ENCODE measurements around the gene CDH22. TPM values are rescaled to one million over a fixed set of nuclear protein-coding genes. Genes with fewer than 3 reads are reported as not detected.

CDH22 gene
- total and polyA plus RNA-seq, 9 of the 15 experiments (the other 6 are each of a cell fraction or from before 2014, with no cell fraction given): 0.07 to 0.08 TPM; not detected in 7

DNA sequence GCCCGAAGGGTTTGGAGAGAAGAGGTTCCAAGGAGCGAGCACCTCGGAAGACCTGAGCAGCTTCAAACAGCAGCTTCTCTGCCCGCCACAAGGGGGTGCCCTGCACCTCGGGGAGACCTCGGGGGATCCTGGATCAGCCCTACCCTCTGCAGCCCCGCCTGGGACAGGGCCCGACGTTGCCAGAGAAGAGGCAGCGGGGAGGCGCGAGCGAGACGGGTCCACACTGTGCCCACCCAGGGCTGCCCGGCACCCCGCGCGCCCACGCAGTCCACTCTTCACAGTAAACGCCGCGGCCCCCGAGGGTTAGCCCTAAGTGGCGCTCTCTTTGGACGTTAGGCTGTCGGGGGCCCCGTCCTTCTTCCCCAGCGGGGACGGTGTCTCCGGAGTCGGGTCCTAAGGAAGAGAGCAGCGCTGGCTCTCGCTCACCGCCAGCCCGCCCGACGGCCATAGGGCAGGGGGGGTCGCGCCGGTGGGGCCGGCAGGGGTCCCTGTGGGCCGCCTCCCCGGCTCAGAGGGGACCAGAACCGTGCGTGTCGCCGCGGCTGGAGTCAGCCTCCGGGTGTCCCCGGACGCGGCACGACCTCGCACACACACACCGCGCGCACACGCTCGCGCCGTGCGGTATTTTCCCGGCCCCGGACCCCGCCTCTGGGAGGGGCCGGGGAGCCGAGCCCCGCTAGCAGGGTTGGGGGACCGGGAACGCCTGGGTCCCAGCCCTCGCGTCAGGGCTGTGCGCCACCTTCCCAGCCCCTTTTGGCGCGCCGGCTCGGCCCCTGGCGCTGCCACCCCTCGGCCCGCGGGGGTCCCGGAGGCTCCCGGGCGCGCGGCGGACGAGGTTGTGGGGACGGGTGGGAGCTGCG, 929 bp downstream of the CDH22 start:
- no TSS peak for BruUV-seq (replicated peaks)
- H3K27ac ChIP-seq (ENCODE audit: extremely low read depth, low read depth, low read length): no peak overlapping the region
- peak overlapping the region; percentile 31; the same call in 1 of the 2 replicates for H3K4me3 ChIP-seq
- ChIA-PET CTCF (ENCODE audit: low intra/inter-chr PET ratio) (interaction anchor here (0.6 to 2.6 kb wide), 6 partner anchors 14 to 131 kb away, joined by 3 to 12 read pairs (median 5); partner anchors contain the start of gene ELMO2), POLR2A (interaction anchor here (1.7 kb wide), 1 partner anchor 12 kb away, joined by 3 read pairs; no protein-coding TSS in a partner anchor)
- DNase-seq (ENCODE audit: extremely low read depth in 1 of 4, low spot score in 3 of 4): peak; percentile 69 to 91 (median 88)
- H3K9me1 ChIP-seq (ENCODE audit: control insufficient read depth, insufficient read depth, low read length): no peaks in the 10 kb centered on the region
- peak; percentile 93 for ATAC-seq
- H3K79me2 ChIP-seq (ENCODE audit: control insufficient read depth, insufficient read depth, low read length): no peaks in the 10 kb centered on the region
- no peaks in the 10 kb centered on the region for H3K36me3 ChIP-seq (ENCODE audit: control insufficient read depth, insufficient read depth, low read length)
- H2AFZ ChIP-seq (ENCODE audit: low read depth, low read length): 0 out of 2 replicates have a peak overlapping the region, but pooled peaks have one; percentile 22
- H3K9me3 ChIP-seq (replicated peaks; ENCODE audit: control insufficient read depth, insufficient read depth, low read depth, low read length): no peaks in the 10 kb centered on the region
- no peaks in the 10 kb centered on the region for H4K20me1 ChIP-seq (replicated peaks; ENCODE audit: control insufficient read depth, insufficient read depth, low read length)
- peaks cover 0 to 28% of the 10 kb centered on the region in 2 experiments; a peak in 2 of 5 replicates for H3K4me1 ChIP-seq (replicated peaks in 1 of 2; ENCODE audit: control insufficient read depth in 2 of 2, insufficient read depth in 2 of 2, low read length in 2 of 2)
- in situ Hi-C loops (cut with MboI) (loop anchor here (25.0 kb wide), 1 partner anchor 170 kb away; no protein-coding TSS in a partner anchor), intact Hi-C loops (cut with micrococcal nuclease) (loop anchor here (1.0 to 5.0 kb wide), 2 partner anchors 42 to 175 kb away; no protein-coding TSS in a partner anchor)
- no peak overlapping the region; a peak in 1 of 4 replicates for H3K9ac ChIP-seq (ENCODE audit: insufficient read depth in 1 of 2, low read depth in 2 of 2, low read length in 2 of 2)
- 2% methylated on average over 39 of the region's 90 CpGs for WGBS (ENCODE audit: insufficient coverage, low coverage, missing lambda C conversion rate)
- H3K27me3 ChIP-seq (ENCODE audit: control insufficient read depth in 2 of 2, insufficient read depth in 2 of 2, low read length in 2 of 2): peaks cover 11 to 78% of the 10 kb centered on the region in 2 experiments; a peak in 4 of 5 replicates
- peak; percentile 85 for FAIRE-seq
- H3K4me2 ChIP-seq (ENCODE audit: insufficient read depth, low read length): no peak overlapping the region
- TF ChIP-seq MBD1 (CRISPR knock-in tag; IDR thresholded peaks at IDR 0.05): no peak
- TF ChIP-seq ZNF274 (IDR thresholded peaks at IDR 0.05; ENCODE audit: borderline replicate concordance, low read depth, low read length): no peak
- 0 out of 2 replicates have a peak, but pooled peaks have one; percentile 23 for TF ChIP-seq CXXC5 (CRISPR knock-in tag; IDR thresholded peaks at IDR 0.05)
- TF ChIP-seq NFIX (CRISPR knock-in tag; IDR thresholded peaks at IDR 0.05; ENCODE audit: low read depth): no peak
- TF ChIP-seq COPS2 (conservative IDR thresholded peaks at IDR 0.05): no peak
- TF ChIP-seq CTBP1 (IDR thresholded peaks at IDR 0.05; ENCODE audit: borderline replicate concordance): peak; percentile 33; the same call in 1 of the 2 replicates
- no peak for TF ChIP-seq RFX7 (CRISPR knock-in tag; IDR thresholded peaks at IDR 0.05)
- no peak for TF ChIP-seq ARNT (IDR thresholded peaks at IDR 0.05)
- no peak for TF ChIP-seq DLX4 (CRISPR knock-in tag; IDR thresholded peaks at IDR 0.05)
- no peak for TF ChIP-seq ARID3B (CRISPR knock-in tag; IDR thresholded peaks at IDR 0.05; ENCODE audit: borderline replicate concordance)
- TF ChIP-seq HNRNPUL1 (IDR thresholded peaks at IDR 0.05; ENCODE audit: low read length): no peak
- TF ChIP-seq TCF7 (IDR thresholded peaks at IDR 0.05; ENCODE audit: borderline replicate concordance): no peak
- no peak for TF ChIP-seq ZHX1 (conservative IDR thresholded peaks at IDR 0.05; ENCODE audit: low read length)
